GM10266 (cell line): ENCODE data around the gene MYBPC2.
"Not testable (repeated sequence)": the region's sequence is repeated elsewhere in the genome, so short reads cannot be mapped to it uniquely, and the experiment has no call there.

Experiments used
- DNase-seq: peaks from one replicate; pipeline ENCODE4 v3.0.0; 2012; ENCODE audit errors: extremely low spot score
- TF ChIP-seq, protein P1 (sequence below): IDR thresholded peaks from 2 replicates; pipeline ENCODE4 v1.5.1; 2012; ENCODE audit warnings: mild to moderate bottlenecking, low read depth; ENCODE audit not compliant: control insufficient read depth, insufficient read depth; ENCODE audit errors: missing control alignments

Gene MYBPC2

DNA sequence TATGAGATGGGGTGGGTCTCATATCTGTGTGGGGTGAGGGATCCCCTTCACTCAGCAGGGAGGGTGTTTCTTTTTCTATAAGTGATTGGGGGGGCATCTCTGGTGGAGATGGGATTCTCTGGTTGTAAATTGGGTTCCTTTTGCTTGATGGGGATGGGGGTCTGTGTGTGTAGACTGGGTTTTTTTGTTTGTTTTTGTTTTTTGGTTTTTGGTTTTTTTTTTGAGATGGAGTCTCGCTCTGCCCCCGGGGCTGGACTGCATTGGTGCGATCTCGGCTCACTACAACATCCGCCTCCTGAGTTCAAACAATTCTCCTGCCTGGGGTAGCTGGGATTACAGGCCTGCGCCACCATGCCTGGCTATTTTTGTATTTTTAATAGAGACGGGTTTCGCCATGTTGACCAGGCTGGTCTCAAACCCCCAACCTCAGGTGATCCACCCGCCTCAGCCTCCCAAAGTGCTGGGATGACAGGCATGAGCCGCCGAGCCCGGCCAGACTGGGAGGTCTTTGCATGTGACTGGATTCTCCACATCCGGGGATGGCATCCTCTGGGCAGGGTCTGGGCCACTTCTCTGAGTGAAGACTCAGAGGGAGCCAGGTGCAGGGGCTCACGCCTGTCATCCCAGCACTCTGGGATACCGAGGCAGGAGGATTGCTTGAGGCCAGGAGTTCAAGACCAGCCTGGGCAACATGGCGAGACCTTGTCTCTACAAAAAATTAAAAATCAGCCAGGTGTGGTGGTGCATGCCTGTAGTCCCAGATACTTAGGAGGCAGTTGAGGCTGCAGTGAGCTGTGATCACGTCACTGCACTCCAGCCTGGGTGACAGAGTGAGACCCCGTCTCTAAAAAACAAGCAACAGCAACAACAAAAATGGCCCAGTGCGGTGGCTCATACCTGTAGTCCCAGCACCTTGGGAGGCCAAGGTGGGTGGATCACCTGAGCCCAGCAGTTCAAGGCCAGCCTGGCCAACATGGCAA, 799 bp downstream of the MYBPC2 start:
- TF ChIP-seq, protein P1, sequence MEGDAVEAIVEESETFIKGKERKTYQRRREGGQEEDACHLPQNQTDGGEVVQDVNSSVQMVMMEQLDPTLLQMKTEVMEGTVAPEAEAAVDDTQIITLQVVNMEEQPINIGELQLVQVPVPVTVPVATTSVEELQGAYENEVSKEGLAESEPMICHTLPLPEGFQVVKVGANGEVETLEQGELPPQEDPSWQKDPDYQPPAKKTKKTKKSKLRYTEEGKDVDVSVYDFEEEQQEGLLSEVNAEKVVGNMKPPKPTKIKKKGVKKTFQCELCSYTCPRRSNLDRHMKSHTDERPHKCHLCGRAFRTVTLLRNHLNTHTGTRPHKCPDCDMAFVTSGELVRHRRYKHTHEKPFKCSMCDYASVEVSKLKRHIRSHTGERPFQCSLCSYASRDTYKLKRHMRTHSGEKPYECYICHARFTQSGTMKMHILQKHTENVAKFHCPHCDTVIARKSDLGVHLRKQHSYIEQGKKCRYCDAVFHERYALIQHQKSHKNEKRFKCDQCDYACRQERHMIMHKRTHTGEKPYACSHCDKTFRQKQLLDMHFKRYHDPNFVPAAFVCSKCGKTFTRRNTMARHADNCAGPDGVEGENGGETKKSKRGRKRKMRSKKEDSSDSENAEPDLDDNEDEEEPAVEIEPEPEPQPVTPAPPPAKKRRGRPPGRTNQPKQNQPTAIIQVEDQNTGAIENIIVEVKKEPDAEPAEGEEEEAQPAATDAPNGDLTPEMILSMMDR: no peak
- DNase-seq: no peak

DNA sequence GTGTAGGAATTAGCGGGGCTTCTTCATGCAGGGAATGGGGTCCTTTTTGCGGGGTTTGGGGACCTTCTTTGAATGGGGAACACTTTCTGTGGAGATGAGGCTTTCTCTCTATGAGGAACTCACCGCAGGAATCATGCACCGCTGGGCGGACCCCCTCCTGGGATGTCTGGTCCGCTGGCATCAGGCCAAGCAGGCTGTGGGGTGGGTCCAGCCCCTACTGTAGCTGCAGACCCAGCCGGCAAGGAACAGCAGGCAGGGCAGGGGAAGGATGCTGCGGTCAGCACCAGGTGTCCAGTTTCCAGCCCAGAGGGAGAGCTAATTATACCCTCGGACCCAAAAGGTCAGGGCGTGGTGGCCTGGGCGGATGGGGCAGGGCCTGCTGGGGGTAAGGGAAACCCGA, 1.8 kb downstream of the MYBPC2 start:
- TF ChIP-seq, protein P1: no peak
- DNase-seq: no peak

DNA sequence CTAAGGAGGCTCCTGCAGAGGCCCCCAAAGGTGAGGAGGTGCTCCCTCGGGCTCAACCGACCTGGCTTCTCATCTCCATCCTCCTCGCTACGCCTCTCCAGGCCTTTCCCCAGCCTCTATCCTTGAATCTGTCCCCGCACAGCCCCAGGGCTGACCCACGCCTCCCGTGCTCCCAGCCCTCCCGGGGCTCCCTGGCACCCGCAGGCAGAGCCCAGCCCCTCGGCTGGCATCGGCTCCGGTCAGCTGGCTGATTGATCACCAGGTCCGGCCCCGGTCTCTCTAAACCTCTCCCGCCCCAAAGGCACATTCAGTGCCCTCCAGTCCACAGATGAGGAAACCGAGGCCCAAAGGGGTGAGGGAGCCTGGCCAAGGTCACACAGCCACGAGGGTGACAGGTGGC, 2.5 kb downstream of the MYBPC2 start:
- no peak for DNase-seq
- TF ChIP-seq, protein P1: no peak

DNA sequence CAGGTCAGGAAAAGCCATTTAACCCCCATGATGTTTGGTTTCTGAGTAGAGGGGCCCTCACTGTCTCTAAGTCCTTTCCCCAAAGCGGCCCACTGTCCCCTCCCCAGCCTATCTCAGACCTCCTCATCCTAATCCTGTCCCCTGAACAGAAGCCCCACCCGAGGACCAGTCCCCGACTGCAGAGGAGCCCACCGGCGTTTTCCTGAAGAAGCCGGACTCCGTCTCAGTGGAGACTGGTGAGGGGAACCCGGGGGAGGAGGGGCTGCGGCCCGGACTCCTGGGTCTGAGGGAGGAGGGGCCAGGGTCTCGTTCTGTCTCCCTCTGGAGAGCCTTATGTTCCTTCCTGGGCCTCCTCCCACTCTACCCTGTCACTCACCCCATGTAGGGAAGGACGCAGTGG, 2.9 kb downstream of the MYBPC2 start:
- no peak for DNase-seq
- TF ChIP-seq, protein P1: no peak

DNA sequence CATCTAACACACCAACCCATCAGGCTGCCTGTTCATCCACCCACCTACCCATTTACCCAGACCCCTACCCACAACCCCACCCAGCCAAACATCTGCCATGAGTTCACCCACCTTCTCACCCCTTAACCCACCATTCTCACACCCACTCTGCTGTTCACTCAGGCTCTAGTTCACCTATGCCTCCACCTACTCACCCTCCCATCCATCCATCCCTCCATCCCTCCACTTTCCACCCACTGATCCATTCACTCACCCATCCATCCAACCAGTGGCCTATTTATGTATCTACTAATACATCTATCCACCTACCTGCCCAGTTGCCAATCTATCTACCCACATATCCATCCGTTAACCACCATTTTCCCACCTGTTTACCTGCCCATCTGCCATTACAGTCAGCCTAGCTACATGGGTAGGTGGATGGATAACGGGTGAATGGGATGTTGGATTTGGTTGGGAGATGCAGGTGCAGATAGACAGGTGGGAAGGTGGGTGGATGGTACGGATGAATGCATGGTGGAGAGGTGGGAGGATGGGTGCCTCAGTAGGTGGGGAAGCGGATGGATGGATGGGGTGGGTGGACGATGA, 5.3 kb downstream of the MYBPC2 start:
- TF ChIP-seq, protein P1: no peak
- no peak for DNase-seq

DNA sequence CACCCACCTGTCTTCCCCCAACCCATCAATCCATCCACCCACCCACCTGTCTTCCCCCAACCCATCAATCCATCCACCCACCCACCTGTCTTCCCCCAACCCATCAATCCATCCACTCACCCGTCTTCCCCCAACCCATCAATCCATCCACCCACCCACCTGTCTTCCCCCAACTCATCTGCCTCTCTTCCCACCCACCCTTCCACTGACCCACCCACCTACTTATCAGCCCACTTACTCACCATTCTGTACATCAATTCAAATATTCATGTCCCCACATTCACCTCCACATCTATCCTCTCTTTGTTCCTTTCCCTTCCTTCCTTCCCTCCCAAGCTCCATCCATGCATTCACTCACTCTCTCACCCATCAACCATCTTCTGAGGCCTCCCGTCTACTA, 6.4 kb downstream of the MYBPC2 start:
- not testable (repeated sequence) for DNase-seq

DNA sequence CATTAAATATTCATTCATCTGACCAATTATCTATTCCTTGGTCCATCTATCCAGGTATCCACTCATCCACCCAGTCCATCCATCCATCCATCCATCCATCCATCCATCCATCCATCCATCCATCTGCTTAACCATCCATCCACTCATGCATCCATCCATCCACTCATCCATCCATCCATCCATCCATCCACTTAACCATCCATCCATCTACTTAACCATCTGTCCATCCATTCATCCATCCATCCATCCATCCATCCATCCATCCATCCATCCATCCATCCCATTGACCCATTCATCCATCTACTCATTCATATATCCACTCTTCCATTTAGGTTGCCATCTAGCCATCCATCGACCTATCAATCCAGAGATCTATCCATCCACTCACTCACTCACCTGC, 11.4 kb downstream of the MYBPC2 start:
- TF ChIP-seq, protein P1: no peak
- no peak for DNase-seq
